ENCODE results near the gene MTHFD1L.

MTHFD1L gene

GRCh38 chr6:151096691-151097606, 231.4 kb downstream of the MTHFD1L start:
- no peaks in the 10 kb centered on the region for H3K27me3 ChIP-seq (ENCODE audit: control insufficient read depth, insufficient read depth, low read length, poor library complexity, severe bottlenecking)
- H3K4me1 ChIP-seq (ENCODE audit: control insufficient read depth, insufficient read depth, low read length), result no peaks in the 10 kb centered on the region
- no peak overlapping the region for H3K27ac ChIP-seq (ENCODE audit: insufficient read depth, low read depth, low read length, poor library complexity, severe bottlenecking)
- no peak overlapping the region for H3K4me3 ChIP-seq (ENCODE audit: insufficient read depth, low read depth, low read length)
- H3K9me3 ChIP-seq (ENCODE audit: control insufficient read depth, low read length), result no peaks in the 10 kb centered on the region
- 96 to 98% methylated on average over 6 to 8 of the region's 8 CpGs for WGBS, 2 experiments
- no peaks in the 10 kb centered on the region for H3K36me3 ChIP-seq (ENCODE audit: control insufficient read depth, insufficient read depth, low read length)

GRCh38 chr6:151098166-151098565, 232.7 kb downstream of the MTHFD1L start:
- WGBS, 2 experiments, result 90 to 91% methylated on average over 3 to 4 of the region's 4 CpGs
- no peaks in the 10 kb centered on the region for H3K27me3 ChIP-seq (ENCODE audit: control insufficient read depth, insufficient read depth, low read length, poor library complexity, severe bottlenecking)
- H3K36me3 ChIP-seq (ENCODE audit: control insufficient read depth, insufficient read depth, low read length), result no peaks in the 10 kb centered on the region
- H3K27ac ChIP-seq (ENCODE audit: insufficient read depth, low read depth, low read length, poor library complexity, severe bottlenecking), result no peak overlapping the region
- no peaks in the 10 kb centered on the region for H3K9me3 ChIP-seq (ENCODE audit: control insufficient read depth, low read length)
- no peaks in the 10 kb centered on the region for H3K4me1 ChIP-seq (ENCODE audit: control insufficient read depth, insufficient read depth, low read length)
- no peak overlapping the region for H3K4me3 ChIP-seq (ENCODE audit: insufficient read depth, low read depth, low read length)

DNA sequence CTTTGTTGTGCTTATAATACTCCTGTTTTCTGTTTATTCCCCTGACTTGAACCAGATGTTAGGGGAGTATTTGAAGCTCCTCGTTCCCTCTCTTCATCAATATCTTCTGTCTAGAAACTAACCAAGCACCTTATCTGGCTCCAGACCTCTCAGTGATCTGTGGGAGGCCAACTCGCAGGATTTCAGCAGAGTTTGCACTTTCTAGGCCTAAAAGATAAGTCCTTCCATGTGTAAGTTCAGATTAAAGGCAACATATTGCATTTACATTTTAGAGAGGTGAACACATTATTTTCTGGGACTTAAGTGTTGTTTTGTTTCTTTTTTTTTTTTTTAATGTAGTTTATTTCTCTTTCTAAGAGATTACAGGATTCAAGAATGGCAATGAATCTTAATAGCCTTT, 234.8 kb downstream of the MTHFD1L start:
- WGBS, 2 experiments, result 91 to 96% methylated on average over 2 of the region's 2 CpGs
- Histone ChIP-seq H3K9me3 (ENCODE audit: control insufficient read depth, low read length) (no peaks in the 10 kb centered on the region), H3K27me3 (ENCODE audit: control insufficient read depth, insufficient read depth, low read length, poor library complexity, severe bottlenecking) (no peaks in the 10 kb centered on the region), H3K4me3 (ENCODE audit: insufficient read depth, low read depth, low read length) (no peak overlapping the region), H3K36me3 (ENCODE audit: control insufficient read depth, insufficient read depth, low read length) (no peaks in the 10 kb centered on the region), H3K4me1 (ENCODE audit: control insufficient read depth, insufficient read depth, low read length) (no peaks in the 10 kb centered on the region), H3K27ac (ENCODE audit: insufficient read depth, low read depth, low read length, poor library complexity, severe bottlenecking) (no peak overlapping the region)

- Histone ChIP-seq H3K4me3 (ENCODE audit: insufficient read depth, low read depth, low read length) (no peak overlapping the region), H3K36me3 (ENCODE audit: control insufficient read depth, insufficient read depth, low read length) (no peaks in the 10 kb centered on the region)
- 92 to 94% methylated on average over 6 of the region's 6 CpGs for WGBS, 2 experiments
These were observed 235.8 kb downstream of the MTHFD1L start for GRCh38 chr6:151101161-151101815.

GRCh38 chr6:151101816-151102694, 236.6 kb downstream of the MTHFD1L start:
- 91 to 94% methylated on average over 10 of the region's 10 CpGs for WGBS, 2 experiments
- no peaks in the 10 kb centered on the region for H3K9me3 ChIP-seq (ENCODE audit: control insufficient read depth, low read length)
- H3K36me3 ChIP-seq (ENCODE audit: control insufficient read depth, insufficient read depth, low read length), result no peaks in the 10 kb centered on the region
- H3K4me3 ChIP-seq (ENCODE audit: insufficient read depth, low read depth, low read length), result no peak overlapping the region
- H3K27ac ChIP-seq (ENCODE audit: insufficient read depth, low read depth, low read length, poor library complexity, severe bottlenecking), result no peak overlapping the region
- no peaks in the 10 kb centered on the region for H3K4me1 ChIP-seq (ENCODE audit: control insufficient read depth, insufficient read depth, low read length)
- H3K27me3 ChIP-seq (ENCODE audit: control insufficient read depth, insufficient read depth, low read length, poor library complexity, severe bottlenecking), result no peaks in the 10 kb centered on the region

More at GRCh38 chr6:151101161-151101815, 235.8 kb downstream of the MTHFD1L start:
- H3K27me3 ChIP-seq (ENCODE audit: control insufficient read depth, insufficient read depth, low read length, poor library complexity, severe bottlenecking), result no peaks in the 10 kb centered on the region
- no peaks in the 10 kb centered on the region for H3K9me3 ChIP-seq (ENCODE audit: control insufficient read depth, low read length)
- H3K4me1 ChIP-seq (ENCODE audit: control insufficient read depth, insufficient read depth, low read length), result no peaks in the 10 kb centered on the region
- H3K27ac ChIP-seq (ENCODE audit: insufficient read depth, low read depth, low read length, poor library complexity, severe bottlenecking), result no peak overlapping the region

GRCh38 chr6:151103266-151103665, 237.8 kb downstream of the MTHFD1L start:
- H3K27ac ChIP-seq (ENCODE audit: insufficient read depth, low read depth, low read length, poor library complexity, severe bottlenecking), result no peak overlapping the region
- H3K36me3 ChIP-seq (ENCODE audit: control insufficient read depth, insufficient read depth, low read length), result no peaks in the 10 kb centered on the region
- H3K9me3 ChIP-seq (ENCODE audit: control insufficient read depth, low read length), result no peaks in the 10 kb centered on the region
- no peaks in the 10 kb centered on the region for H3K4me1 ChIP-seq (ENCODE audit: control insufficient read depth, insufficient read depth, low read length)
- H3K4me3 ChIP-seq (ENCODE audit: insufficient read depth, low read depth, low read length), result no peak overlapping the region
- 94 to 99% methylated on average over 4 of the region's 4 CpGs for WGBS, 2 experiments
- no peaks in the 10 kb centered on the region for H3K27me3 ChIP-seq (ENCODE audit: control insufficient read depth, insufficient read depth, low read length, poor library complexity, severe bottlenecking)

GRCh38 chr6:151107897-151108427, 242.5 kb downstream of the MTHFD1L start:
- H3K27me3 ChIP-seq (ENCODE audit: control insufficient read depth, insufficient read depth, low read length, poor library complexity, severe bottlenecking), result no peaks in the 10 kb centered on the region
- 85 to 88% methylated on average over 4 of the region's 4 CpGs for WGBS, 2 experiments
- H3K4me1 ChIP-seq (ENCODE audit: control insufficient read depth, insufficient read depth, low read length), result no peaks in the 10 kb centered on the region
- no peak overlapping the region for H3K4me3 ChIP-seq (ENCODE audit: insufficient read depth, low read depth, low read length)
- H3K36me3 ChIP-seq (ENCODE audit: control insufficient read depth, insufficient read depth, low read length), result no peaks in the 10 kb centered on the region
- no peaks in the 10 kb centered on the region for H3K9me3 ChIP-seq (ENCODE audit: control insufficient read depth, low read length)
- no peak overlapping the region for H3K27ac ChIP-seq (ENCODE audit: insufficient read depth, low read depth, low read length, poor library complexity, severe bottlenecking)

DNA sequence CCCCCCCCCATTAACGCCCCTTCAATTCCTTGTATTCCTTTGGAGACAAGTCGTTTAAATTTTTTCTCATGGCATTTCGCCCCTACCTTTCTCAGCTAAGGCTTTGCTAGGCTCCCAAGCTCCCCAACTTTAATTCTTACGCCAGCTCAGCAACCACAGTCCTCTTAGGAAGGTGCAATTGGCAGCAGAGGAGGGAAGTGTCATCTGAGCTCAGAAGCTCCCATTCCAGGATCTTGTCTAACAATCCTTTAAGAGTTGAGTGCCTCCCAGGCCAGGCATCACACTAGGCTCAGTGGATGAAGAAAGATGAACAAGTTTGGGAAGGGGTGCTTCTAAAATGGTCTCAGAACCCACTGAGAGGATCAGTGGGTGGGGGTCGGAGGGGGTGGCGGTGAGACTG, 243.0 kb downstream of the MTHFD1L start:
- Histone ChIP-seq H3K4me3 (ENCODE audit: insufficient read depth, low read depth, low read length) (no peak overlapping the region), H3K27ac (ENCODE audit: insufficient read depth, low read depth, low read length, poor library complexity, severe bottlenecking) (no peak overlapping the region), H3K4me1 (ENCODE audit: control insufficient read depth, insufficient read depth, low read length) (no peaks in the 10 kb centered on the region), H3K27me3 (ENCODE audit: control insufficient read depth, insufficient read depth, low read length, poor library complexity, severe bottlenecking) (no peaks in the 10 kb centered on the region), H3K9me3 (ENCODE audit: control insufficient read depth, low read length) (no peaks in the 10 kb centered on the region), H3K36me3 (ENCODE audit: control insufficient read depth, insufficient read depth, low read length) (no peaks in the 10 kb centered on the region)
- 82 to 88% methylated on average over 5 to 6 of the region's 6 CpGs for WGBS, 2 experiments

GRCh38 chr6:151109361-151109760, 243.9 kb downstream of the MTHFD1L start:
- WGBS, 2 experiments, result 90 to 92% methylated on average over 8 of the region's 8 CpGs
- H3K27me3 ChIP-seq (ENCODE audit: control insufficient read depth, insufficient read depth, low read length, poor library complexity, severe bottlenecking), result no peaks in the 10 kb centered on the region
- H3K27ac ChIP-seq (ENCODE audit: insufficient read depth, low read depth, low read length, poor library complexity, severe bottlenecking), result no peak overlapping the region
- H3K36me3 ChIP-seq (ENCODE audit: control insufficient read depth, insufficient read depth, low read length), result no peaks in the 10 kb centered on the region
- no peaks in the 10 kb centered on the region for H3K4me1 ChIP-seq (ENCODE audit: control insufficient read depth, insufficient read depth, low read length)
- no peaks in the 10 kb centered on the region for H3K9me3 ChIP-seq (ENCODE audit: control insufficient read depth, low read length)
- no peak overlapping the region for H3K4me3 ChIP-seq (ENCODE audit: insufficient read depth, low read depth, low read length)

Measured in ectodermal cell (in vitro differentiated cells).